GM12891 (cell line): ENCODE measurements around the gene TBX1.

Experiments used
- DNase-seq: peaks from one replicate; pipeline ENCODE4 v3.0.0; 2011; ENCODE audit warnings: low spot score; ENCODE audit not compliant: insufficient read length
- FAIRE-seq: peaks from 2 replicates; lab custom pipeline; 2011; peaks lifted over from hg19 to GRCh38; lab: Jason Lieb, UNC
- PAX5 ChIP-seq: IDR thresholded peaks from 2 replicates; pipeline ENCODE4 v1.6.1; 2011; ENCODE audit warnings: low read length, moderate library complexity, mild to moderate bottlenecking; ENCODE audit not compliant: insufficient read depth, severe bottlenecking
- POLR2A ChIP-seq: IDR thresholded peaks from 2 replicates; pipeline ENCODE4 v1.6.1; 2011; ENCODE audit warnings: low read depth, low read length, control low read depth
- POLR2AphosphoS5 ChIP-seq: IDR thresholded peaks from 2 replicates; pipeline ENCODE4 v1.6.1; 2011; ENCODE audit warnings: low read depth, low read length, control low read depth
- POU2F2 ChIP-seq: IDR thresholded peaks from 2 replicates; pipeline ENCODE4 v1.6.1; 2011; ENCODE audit warnings: low read depth, mild to moderate bottlenecking, control low read depth, low read length, moderate library complexity
- SPI1 ChIP-seq: IDR thresholded peaks from 2 replicates; pipeline ENCODE4 v1.6.1; 2011; ENCODE audit warnings: low read depth, low read length, control low read depth
- TAF1 ChIP-seq: IDR thresholded peaks from 2 replicates; pipeline ENCODE4 v1.6.1; 2011; ENCODE audit warnings: low read depth, low read length, control low read depth

Gene TBX1

DNA sequence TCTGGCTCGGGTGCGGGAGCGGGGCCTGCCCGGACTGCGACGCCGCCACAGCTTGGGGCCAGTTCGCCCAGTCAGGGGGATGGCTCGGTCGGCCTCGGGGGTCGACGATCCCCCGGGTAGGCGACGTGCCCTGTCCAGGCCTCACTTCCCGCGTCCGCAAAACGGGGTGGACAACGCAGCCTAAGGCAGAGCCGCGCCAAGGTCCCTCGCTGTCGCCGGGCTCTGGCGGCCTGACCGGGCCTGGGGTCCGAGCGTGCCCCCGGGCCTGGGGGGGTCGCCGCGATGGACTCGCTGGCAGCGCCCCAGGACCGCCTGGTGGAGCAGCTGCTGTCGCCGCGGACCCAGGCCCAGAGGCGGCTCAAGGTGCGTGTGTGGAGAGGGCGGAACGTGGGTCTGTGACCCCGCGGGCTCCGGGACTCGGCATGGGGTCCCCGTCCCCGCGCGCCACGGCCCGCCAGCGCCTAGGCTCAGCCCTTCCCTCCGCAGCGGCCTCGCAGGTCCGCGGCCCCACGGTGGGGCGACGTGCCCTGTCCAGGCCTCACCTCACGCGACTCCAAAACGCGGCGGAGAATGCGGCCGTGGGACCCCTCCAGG lies 42.0 kb upstream of the TBX1 start:
- TF ChIP-seq TAF1 (no peak), POU2F2 (no peak), POLR2AphosphoS5 (no peak), PAX5 (no peak), SPI1 (no peak), POLR2A (no peak)
- DNase-seq = no peak
- no peak for FAIRE-seq

DNA sequence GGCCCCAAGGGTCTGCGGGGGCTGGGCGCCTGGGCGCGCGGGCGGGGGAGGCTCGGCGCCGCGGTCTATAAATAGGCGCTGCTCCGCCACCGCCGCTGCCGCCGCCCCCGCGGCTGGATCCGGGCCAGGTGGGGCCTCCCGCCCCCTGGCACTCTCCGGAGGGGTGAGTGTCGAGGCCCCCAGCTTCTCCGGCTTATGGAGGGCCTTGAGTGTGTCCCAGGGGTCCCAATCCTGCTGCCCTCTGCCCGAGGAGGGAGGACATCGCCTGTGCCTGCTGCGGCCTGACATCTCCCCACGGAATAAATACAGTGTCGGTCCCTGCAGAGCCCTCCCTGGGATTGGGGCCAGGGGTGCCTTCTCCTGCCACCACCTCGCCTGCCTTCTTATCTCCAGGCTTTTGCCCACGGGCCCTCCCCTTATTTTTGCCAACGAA lies 41.5 kb upstream of the TBX1 start:
- TF ChIP-seq POLR2AphosphoS5 (no peak), TAF1 (no peak), SPI1 (no peak), POU2F2 (no peak), POLR2A (no peak), PAX5 (no peak)
- DNase-seq = no peak
- FAIRE-seq = no peak

DNA sequence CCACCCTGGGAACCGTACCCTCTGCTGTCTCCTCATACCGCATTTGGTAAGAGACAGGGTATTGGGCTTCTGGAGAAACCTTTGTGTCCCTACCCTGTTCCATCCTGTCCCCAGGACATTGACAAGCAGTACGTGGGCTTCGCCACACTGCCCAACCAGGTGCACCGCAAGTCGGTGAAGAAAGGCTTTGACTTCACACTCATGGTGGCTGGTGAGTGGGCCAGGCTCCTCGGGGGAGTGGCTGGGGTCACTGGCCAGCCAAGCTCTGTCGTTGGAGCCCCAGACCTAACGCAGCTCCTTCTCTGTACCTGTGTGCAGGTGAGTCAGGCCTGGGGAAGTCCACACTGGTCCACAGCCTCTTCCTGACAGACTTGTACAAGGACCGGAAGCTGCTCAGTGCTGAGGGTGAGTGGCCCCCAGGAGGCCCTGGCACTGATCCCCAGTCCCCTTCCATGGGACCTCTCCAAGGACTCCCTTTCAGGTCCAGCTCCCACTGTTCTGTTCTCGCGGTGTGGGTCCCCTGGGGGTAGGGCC lies 41.0 kb upstream of the TBX1 start:
- no peak for DNase-seq
- FAIRE-seq = no peak
- no peak for TF ChIP-seq TAF1
- TF ChIP-seq POLR2A = no peak
- TF ChIP-seq PAX5 = no peak
- no peak for TF ChIP-seq POU2F2
- TF ChIP-seq SPI1 = no peak
- no peak for TF ChIP-seq POLR2AphosphoS5

DNA sequence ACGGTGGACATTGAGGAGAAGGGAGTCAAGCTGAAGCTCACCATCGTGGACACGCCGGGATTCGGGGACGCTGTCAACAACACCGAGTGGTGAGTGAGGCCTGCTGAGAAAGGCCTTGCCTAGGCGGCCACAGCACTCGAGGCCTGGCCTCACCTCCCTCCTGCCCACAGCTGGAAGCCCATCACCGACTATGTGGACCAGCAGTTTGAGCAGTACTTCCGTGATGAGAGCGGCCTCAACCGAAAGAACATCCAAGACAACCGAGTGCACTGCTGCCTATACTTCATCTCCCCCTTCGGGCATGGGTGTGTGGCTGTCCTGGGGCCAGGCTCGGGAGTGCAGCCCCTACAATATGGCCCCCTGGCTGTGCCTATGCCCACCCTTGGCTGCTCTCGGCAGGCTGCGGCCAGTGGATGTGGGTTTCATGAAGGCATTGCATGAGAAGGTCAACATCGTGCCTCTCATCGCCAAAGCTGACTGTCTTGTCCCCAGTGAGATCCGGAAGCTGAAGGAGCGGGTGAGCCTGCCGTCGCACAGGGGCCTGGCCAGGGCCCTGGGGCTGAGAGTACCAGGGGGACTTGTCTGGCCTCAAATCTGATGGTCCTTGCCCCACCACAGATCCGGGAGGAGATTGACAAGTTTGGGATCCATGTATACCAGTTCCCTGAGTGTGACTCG lies 40.3 kb upstream of the TBX1 start:
- TF ChIP-seq SPI1 (no peak), POLR2A (no peak), PAX5 (no peak), POLR2AphosphoS5 (no peak), POU2F2 (no peak), TAF1 (no peak)
- FAIRE-seq (no peak), DNase-seq (no peak)

DNA sequence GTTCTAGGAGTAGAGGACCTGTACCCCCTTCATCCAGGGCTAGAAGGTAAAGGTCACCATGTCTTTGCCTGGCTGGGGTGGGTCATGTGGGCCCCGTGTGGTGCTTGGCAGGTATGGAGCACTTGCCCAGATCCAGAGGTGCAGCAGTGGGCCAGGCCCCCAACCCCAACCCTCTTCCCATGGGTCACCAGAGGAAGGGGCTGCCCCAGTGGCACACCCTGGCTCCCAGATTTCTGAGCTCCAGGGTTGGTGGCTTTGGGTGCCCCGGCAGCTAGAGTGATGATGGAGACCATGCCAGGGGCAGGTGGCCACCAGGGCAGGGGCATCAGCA lies 39.6 kb upstream of the TBX1 start:
- FAIRE-seq (no peak), DNase-seq (no peak)
- no peak for TF ChIP-seq PAX5
- no peak for TF ChIP-seq POU2F2
- no peak for TF ChIP-seq SPI1
- TF ChIP-seq POLR2A = no peak
- no peak for TF ChIP-seq TAF1
- no peak for TF ChIP-seq POLR2AphosphoS5

DNA sequence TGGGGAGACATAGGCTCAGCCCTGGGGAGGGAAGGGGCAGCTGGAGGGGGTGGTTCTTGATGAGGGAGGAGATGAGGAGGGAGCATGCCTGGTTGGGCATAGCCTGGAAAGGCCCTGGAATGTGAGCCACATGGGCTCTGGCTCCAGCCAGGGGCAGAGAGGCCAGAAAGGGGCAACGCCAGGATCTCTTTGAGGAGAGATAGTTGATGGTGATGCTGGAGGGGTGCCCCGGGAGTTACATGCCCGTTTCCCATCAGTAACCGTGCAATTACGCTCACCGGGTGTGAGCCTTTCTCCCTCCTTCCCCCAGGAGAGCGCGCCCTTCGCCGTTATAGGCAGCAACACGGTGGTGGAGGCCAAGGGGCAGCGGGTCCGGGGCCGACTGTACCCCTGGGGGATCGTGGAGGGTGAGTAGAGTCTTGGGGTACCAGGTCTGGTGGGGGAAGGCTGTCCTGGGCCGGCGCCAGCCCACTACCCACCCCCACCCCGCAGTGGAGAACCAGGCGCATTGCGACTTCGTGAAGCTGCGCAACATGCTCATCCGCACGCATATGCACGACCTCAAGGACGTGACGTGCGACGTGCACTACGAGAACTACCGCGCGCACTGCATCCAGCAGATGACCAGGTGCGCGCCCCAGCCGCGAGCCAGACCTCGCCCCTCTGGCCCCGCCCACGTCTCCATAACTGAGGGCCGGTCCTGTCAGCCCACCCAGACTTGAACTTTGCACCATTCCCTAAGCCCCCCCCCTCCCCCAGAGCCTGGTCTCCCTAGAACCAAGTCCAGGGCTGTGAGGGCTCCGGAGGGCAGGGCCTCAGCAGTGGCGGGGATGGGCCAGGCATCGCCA lies 39.0 kb upstream of the TBX1 start:
- TF ChIP-seq SPI1 = no peak
- no peak for TF ChIP-seq POLR2A
- TF ChIP-seq POU2F2 = no peak
- TF ChIP-seq PAX5 = no peak
- no peak for TF ChIP-seq TAF1
- TF ChIP-seq POLR2AphosphoS5 = no peak
- no peak for FAIRE-seq
- no peak for DNase-seq

DNA sequence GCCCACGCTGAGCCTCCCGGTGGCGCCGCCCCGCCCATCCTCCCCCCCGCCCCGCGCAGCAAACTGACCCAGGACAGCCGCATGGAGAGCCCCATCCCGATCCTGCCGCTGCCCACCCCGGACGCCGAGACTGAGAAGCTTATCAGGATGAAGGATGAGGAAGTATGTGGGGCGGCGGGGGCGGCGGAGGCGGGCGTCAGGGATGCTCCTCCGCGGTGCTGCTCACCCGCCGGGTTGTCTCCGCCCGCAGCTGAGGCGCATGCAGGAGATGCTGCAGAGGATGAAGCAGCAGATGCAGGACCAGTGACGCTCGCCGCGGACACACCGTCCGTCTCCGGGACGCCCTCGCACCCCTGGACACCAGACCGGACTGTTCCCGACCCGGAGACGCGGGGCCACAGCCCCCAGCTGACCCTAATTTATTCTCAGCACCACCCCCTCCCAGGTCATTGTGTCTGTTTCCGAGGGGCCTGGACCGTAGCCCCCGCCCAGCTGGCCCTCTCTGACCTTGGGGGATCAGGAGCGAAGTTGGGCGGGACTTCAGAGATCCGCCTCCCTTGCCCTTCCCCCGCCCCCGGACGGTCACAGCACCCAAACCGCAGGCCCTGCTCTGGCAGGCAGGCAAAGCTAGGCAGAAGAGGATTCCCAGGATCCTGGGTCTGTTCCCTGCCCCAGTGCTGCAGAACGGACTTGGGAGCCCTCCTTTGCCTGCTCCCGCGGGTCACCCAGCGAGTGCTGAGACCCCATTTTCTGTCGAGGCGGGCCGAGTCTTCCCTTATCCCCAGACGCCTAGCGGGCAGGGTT lies 38.2 kb upstream of the TBX1 start:
- DNase-seq (no peak), FAIRE-seq (no peak)
- TF ChIP-seq PAX5 = no peak
- TF ChIP-seq POU2F2 = no peak
- TF ChIP-seq POLR2AphosphoS5 = no peak
- no peak for TF ChIP-seq SPI1
- no peak for TF ChIP-seq TAF1

DNA sequence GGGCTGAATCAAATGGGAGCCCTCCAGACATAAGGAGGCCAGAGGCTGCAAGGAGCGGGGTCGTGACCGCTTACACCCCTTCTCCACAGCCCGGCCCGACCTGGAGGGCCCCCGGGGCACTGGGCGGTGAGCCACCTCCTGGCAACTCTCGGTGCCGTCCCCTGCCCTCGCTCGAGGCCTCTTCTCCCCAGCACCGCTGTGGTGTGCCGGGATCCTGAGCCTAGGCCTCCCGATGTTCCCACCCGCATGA lies 37.7 kb upstream of the TBX1 start:
- DNase-seq (no peak), FAIRE-seq (no peak)
- TF ChIP-seq POLR2A (no peak), TAF1 (no peak), POLR2AphosphoS5 (no peak), POU2F2 (no peak), PAX5 (no peak), SPI1 (no peak)

DNA sequence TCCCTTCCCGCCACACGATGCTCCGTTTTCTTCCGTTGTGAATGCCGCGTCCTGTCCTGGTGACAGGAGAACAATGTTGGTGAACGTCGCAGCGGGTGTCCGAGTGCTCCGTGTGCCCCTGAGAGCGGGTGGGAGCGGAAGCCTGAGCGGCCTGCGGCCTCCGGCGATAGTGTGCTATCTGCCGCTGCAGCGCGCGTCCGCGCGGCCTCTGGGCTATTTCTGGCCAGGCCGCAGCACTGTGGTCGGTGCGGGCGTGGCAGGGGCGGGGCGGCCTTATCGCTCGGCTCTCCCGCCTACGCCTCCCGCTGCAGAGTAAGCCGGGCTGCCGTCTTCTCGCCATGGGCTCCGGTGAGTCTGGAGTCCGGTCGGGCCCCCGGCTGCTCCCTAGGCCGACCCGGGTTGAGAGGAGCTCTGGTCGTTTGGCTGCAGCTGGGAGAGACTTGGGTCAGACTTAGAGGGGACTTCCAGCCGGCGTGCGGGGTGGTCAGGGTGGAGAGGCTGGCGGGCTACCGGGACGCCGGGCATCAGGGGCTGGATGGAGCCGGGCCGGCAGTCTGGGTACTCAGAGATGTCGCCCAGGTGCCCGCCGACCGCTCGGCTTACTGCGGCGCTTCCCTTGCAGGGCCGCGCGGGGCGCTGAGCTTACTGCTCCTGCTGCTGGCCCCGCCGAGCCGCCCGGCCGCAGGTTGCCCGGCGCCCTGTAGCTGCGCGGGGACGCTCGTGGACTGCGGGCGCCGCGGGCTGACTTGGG lies 37.2 kb upstream of the TBX1 start, which contains the start of gene GP1BB:
Gene GP1BB (plus strand): TSS at position 308 of the 751 bp plus-strand sequence. CDS start 31 bp downstream, at position 339.
- TF ChIP-seq POLR2A (no peak), TAF1 (no peak), POLR2AphosphoS5 (no peak), POU2F2 (no peak)
- DNase-seq = peak; percentile 72
- no peak for FAIRE-seq
